IPS DF 6.9 (cell line): Measurements from ENCODE around the gene TBX21.

ENCODE experiments used
- DNase-seq: peaks from one replicate; pipeline ENCODE4 v3.0.0-alpha.2; 2013; ENCODE audit warnings: low read depth, low spot score
- H3K27ac ChIP-seq: one replicate; pipeline ENCODE4 v1.5.1; 2013; ENCODE audit warnings: low read length, control low read depth
- H3K27me3 ChIP-seq: 2 replicates; pipeline ENCODE4 v1.6.1; 2013; ENCODE audit warnings: mild to moderate bottlenecking, low read length; ENCODE audit not compliant: control insufficient read depth, insufficient read depth
- H3K36me3 ChIP-seq: 2 replicates; pipeline ENCODE4 v1.6.1; 2013; ENCODE audit warnings: low read length; ENCODE audit not compliant: control insufficient read depth, insufficient read depth
- H3K4me1 ChIP-seq: 2 replicates; pipeline ENCODE4 v1.6.1; 2013; ENCODE audit warnings: low read length; ENCODE audit not compliant: control insufficient read depth, insufficient read depth
- H3K4me3 ChIP-seq: 2 replicates; pipeline ENCODE4 v1.5.1; 2013; ENCODE audit warnings: mild to moderate bottlenecking, low read length
- H3K9me3 ChIP-seq: 2 replicates; pipeline ENCODE4 v1.6.1; 2013; ENCODE audit warnings: low read length, inconsistent platforms; ENCODE audit not compliant: control insufficient read depth, insufficient read depth
- WGBS: extraction: QIAGEN DNeasy Blood & Tissue Kit; methylation state at CpG from one replicate; pipeline ENCODE4 v1.1.7; 2013; ENCODE audit warnings: mixed read lengths, missing lambda C conversion rate; ENCODE audit not compliant: insufficient read length, insufficient coverage; 5-methylcytosine and 5-hydroxymethylcytosine counted together

Gene TBX21

GRCh38 chr17:47713980-47714700 is 18.9 kb upstream of the TBX21 start:
- Histone ChIP-seq H3K9me3 (no peaks in the 10 kb centered on the region), H3K4me1 (peaks cover 4% of the 10 kb centered on the region; the same call in 1 of the 2 replicates), H3K36me3 (no peaks in the 10 kb centered on the region; the same call in 1 of the 2 replicates), H3K27me3 (no peaks in the 10 kb centered on the region), H3K27ac (no peak overlapping the region), H3K4me3 (no peak overlapping the region)
- no CpG with 5 or more reads among the region's 15 CpGs for WGBS
- DNase-seq, result no peak

- no CpG with 5 or more reads among the region's 6 CpGs for WGBS
- no peaks in the 10 kb centered on the region for H3K9me3 ChIP-seq
- H3K4me3 ChIP-seq, result no peak overlapping the region
- no peaks in the 10 kb centered on the region for H3K36me3 ChIP-seq
- H3K27ac ChIP-seq, result no peak overlapping the region
- H3K4me1 ChIP-seq, result peaks cover 4% of the 10 kb centered on the region; the same call in 1 of the 2 replicates
- no peaks in the 10 kb centered on the region for H3K27me3 ChIP-seq
- DNase-seq, result no peak
These were observed 18.2 kb upstream of the TBX21 start for GRCh38 chr17:47714773-47715396.

- Histone ChIP-seq H3K27me3 (no peaks in the 10 kb centered on the region; the same call in 1 of the 2 replicates), H3K36me3 (no peaks in the 10 kb centered on the region), H3K9me3 (no peaks in the 10 kb centered on the region), H3K27ac (no peak overlapping the region), H3K4me1 (peaks cover 5% of the 10 kb centered on the region; the same call in 1 of the 2 replicates), H3K4me3 (no peak overlapping the region)
- DNase-seq, result no peak
- WGBS, result no CpG with 5 or more reads among the region's 10 CpGs
These were observed 17.2 kb upstream of the TBX21 start for GRCh38 chr17:47715669-47716325.

GRCh38 chr17:47716375-47716774 is 16.7 kb upstream of the TBX21 start:
- Histone ChIP-seq H3K36me3 (no peaks in the 10 kb centered on the region), H3K27ac (no peak overlapping the region), H3K4me3 (no peak overlapping the region), H3K9me3 (no peaks in the 10 kb centered on the region), H3K4me1 (peaks cover 7% of the 10 kb centered on the region; the same call in 1 of the 2 replicates), H3K27me3 (no peaks in the 10 kb centered on the region; the same call in 1 of the 2 replicates)
- WGBS, result no CpG with 5 or more reads among the region's 3 CpGs
- no peak for DNase-seq

GRCh38 chr17:47717261-47717697 is 15.8 kb upstream of the TBX21 start:
- Histone ChIP-seq H3K27me3 (peaks cover 2% of the 10 kb centered on the region; the same call in 1 of the 2 replicates), H3K4me3 (no peak overlapping the region), H3K36me3 (no peaks in the 10 kb centered on the region), H3K4me1 (peaks cover 7% of the 10 kb centered on the region; the same call in 1 of the 2 replicates), H3K27ac (no peak overlapping the region), H3K9me3 (no peaks in the 10 kb centered on the region)
- no CpG with 5 or more reads among the region's 2 CpGs for whole genome bisulfite sequencing
- no peak for DNase-seq

GRCh38 chr17:47717979-47718621 is 14.9 kb upstream of the TBX21 start:
- no peak overlapping the region for H3K27ac ChIP-seq
- no CpG with 5 or more reads among the region's 9 CpGs for WGBS
- no peaks in the 10 kb centered on the region for H3K9me3 ChIP-seq
- H3K36me3 ChIP-seq, result no peaks in the 10 kb centered on the region
- H3K4me3 ChIP-seq, result no peak overlapping the region
- peaks cover 7% of the 10 kb centered on the region; the same call in 1 of the 2 replicates for H3K4me1 ChIP-seq
- peaks cover 2% of the 10 kb centered on the region; the same call in 1 of the 2 replicates for H3K27me3 ChIP-seq
- no peak for DNase-seq

GRCh38 chr17:47718634-47719405 is 14.2 kb upstream of the TBX21 start:
- no peaks in the 10 kb centered on the region for H3K36me3 ChIP-seq
- H3K9me3 ChIP-seq, result no peaks in the 10 kb centered on the region
- H3K27ac ChIP-seq, result no peak overlapping the region
- H3K27me3 ChIP-seq, result peaks cover 2% of the 10 kb centered on the region; the same call in 1 of the 2 replicates
- DNase-seq, result no peak
- no CpG with 5 or more reads among the region's 8 CpGs for WGBS
- no peak overlapping the region for H3K4me3 ChIP-seq
- H3K4me1 ChIP-seq, result peaks cover 7% of the 10 kb centered on the region; the same call in 1 of the 2 replicates

- no peak for DNase-seq
- peaks cover 2% of the 10 kb centered on the region; the same call in 1 of the 2 replicates for H3K27me3 ChIP-seq
- no peak overlapping the region for H3K4me3 ChIP-seq
- WGBS, result no CpG with 5 or more reads among the region's 9 CpGs
- no peaks in the 10 kb centered on the region for H3K9me3 ChIP-seq
- no peak overlapping the region for H3K27ac ChIP-seq
- peaks cover 5% of the 10 kb centered on the region; the same call in 1 of the 2 replicates for H3K4me1 ChIP-seq
- H3K36me3 ChIP-seq, result no peaks in the 10 kb centered on the region
These were observed 13.5 kb upstream of the TBX21 start for GRCh38 chr17:47719411-47720152.

- Histone ChIP-seq H3K4me1 (peaks cover 4% of the 10 kb centered on the region; the same call in 1 of the 2 replicates), H3K27ac (no peak overlapping the region), H3K9me3 (no peaks in the 10 kb centered on the region), H3K4me3 (no peak overlapping the region), H3K36me3 (no peaks in the 10 kb centered on the region), H3K27me3 (peaks cover 2% of the 10 kb centered on the region; the same call in 1 of the 2 replicates)
- no CpG with 5 or more reads among the region's 11 CpGs for WGBS
- DNase-seq, result no peak
These were observed 12.8 kb upstream of the TBX21 start for GRCh38 chr17:47720196-47720595.
